Right atrium auricular region (tissue), 2 donors: Measurements from ENCODE around the gene PLP1. TPM values are rescaled to one million over a fixed set of nuclear protein-coding genes. Genes with fewer than 3 reads are reported as not detected.

Source experiments
- DNase-seq: peaks from one replicate; pipeline ENCODE4 v3.0.0-alpha.2; 2019; ENCODE audit warnings: low spot score
- H3K27ac ChIP-seq, 2 donors: fragments of 200-600 bp; sonication (generic); 1 replicate in 1 of 2; 2 replicates in 1 of 2; pipeline ENCODE4 v1.5.1; 2016 to 2019
- H3K27me3 ChIP-seq, 2 donors: fragments of 200-600 bp; sonication (generic); one replicate each; pipeline versions ENCODE4 v1.5.1 to v1.6.0; 2017 to 2019
- H3K36me3 ChIP-seq: fragments of 200-600 bp; sonication (generic); one replicate; pipeline ENCODE4 v1.5.1; 2016
- H3K4me1 ChIP-seq, 2 donors: fragments of 200-600 bp; sonication (generic); one replicate each; pipeline versions ENCODE4 v1.5.1 to v1.6.0; 2017 to 2019
- H3K4me3 ChIP-seq, 2 donors: fragments of 200-600 bp; sonication (generic); 1 replicate in 1 of 2; 2 replicates in 1 of 2; pipeline ENCODE4 v1.5.1; 2017 to 2019; ENCODE audit warnings: mild to moderate bottlenecking in 1 of 2, moderate library complexity in 1 of 2
- H3K9me3 ChIP-seq, 2 donors: fragments of 200-600 bp; sonication (generic); one replicate each; pipeline ENCODE4 v1.5.1; 2019
- total RNA-seq, 2 donors: library from RNA; depleted of rRNA; stranded (reverse); fragments of >200 nt; gene quantifications; one replicate each; pipeline ENCODE4 v1.1.0, GENCODE V29; 2016
- TF ChIP-seq, protein P1 (sequence below), 2 donors: fragments of 200-600 bp; sonication (generic); IDR thresholded peaks; one replicate each; pipeline ENCODE4 v1.5.1; 2019; ENCODE audit warnings: antibody characterized with exemption in 2 of 2

Gene PLP1
- total RNA-seq, 2 donors from 2014 or later = 10.6 to 11.9 TPM

DNA sequence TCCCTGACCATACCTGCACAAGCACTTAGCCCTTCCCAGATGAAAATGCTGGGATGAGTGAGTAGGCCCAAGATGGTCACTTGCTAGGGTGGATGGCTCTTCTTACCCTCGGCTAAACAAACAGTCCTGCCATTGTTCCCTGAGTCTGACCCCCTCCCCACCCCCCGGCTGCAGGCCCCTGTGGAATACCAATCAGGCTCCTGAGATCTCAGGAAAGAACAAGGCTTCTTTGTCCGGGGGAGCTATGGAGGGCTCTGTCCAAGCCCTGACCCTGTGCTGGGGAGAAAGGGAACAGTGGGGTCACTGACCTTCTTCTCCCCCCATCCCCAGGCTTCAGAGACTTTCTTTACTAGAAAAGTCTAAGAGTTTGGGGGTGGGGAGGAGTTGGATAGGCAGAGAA, 6.0 kb downstream of the PLP1 start:
- DNase-seq = no peak
- Histone ChIP-seq H3K9me3 (no peaks in the 10 kb centered on the region), H3K27ac (no peak overlapping the region), H3K4me3 (no peak overlapping the region), H3K4me1 (no peaks in the 10 kb centered on the region), H3K36me3 (no peaks in the 10 kb centered on the region), H3K27me3 (no peaks in the 10 kb centered on the region)
- TF ChIP-seq, protein P1, sequence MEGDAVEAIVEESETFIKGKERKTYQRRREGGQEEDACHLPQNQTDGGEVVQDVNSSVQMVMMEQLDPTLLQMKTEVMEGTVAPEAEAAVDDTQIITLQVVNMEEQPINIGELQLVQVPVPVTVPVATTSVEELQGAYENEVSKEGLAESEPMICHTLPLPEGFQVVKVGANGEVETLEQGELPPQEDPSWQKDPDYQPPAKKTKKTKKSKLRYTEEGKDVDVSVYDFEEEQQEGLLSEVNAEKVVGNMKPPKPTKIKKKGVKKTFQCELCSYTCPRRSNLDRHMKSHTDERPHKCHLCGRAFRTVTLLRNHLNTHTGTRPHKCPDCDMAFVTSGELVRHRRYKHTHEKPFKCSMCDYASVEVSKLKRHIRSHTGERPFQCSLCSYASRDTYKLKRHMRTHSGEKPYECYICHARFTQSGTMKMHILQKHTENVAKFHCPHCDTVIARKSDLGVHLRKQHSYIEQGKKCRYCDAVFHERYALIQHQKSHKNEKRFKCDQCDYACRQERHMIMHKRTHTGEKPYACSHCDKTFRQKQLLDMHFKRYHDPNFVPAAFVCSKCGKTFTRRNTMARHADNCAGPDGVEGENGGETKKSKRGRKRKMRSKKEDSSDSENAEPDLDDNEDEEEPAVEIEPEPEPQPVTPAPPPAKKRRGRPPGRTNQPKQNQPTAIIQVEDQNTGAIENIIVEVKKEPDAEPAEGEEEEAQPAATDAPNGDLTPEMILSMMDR (IDR thresholded peaks at IDR 0.05) = no peak

DNA sequence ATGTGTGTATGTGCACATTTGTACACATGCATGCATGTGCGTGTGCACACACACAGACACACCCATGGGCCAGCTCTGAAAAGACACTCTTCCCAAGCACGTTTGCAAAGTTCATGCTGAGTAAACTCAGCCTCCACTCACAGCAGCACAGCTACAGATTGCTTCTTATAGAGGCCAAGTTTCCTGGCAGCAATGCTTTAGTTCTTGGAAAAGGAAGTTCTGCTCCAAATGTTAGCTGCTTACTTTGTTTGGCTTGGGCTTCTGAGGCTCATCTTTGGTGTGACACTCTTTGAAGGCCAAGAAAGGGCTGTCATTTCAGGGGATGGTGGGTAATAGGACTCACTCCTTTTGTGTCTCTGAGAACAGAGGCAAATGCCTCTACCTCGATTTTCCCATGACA, 6.6 kb downstream of the PLP1 start:
- Histone ChIP-seq H3K27me3 (no peaks in the 10 kb centered on the region), H3K4me3 (no peak overlapping the region), H3K36me3 (no peaks in the 10 kb centered on the region), H3K27ac (no peak overlapping the region), H3K4me1 (no peaks in the 10 kb centered on the region), H3K9me3 (no peaks in the 10 kb centered on the region)
- TF ChIP-seq, protein P1 (IDR thresholded peaks at IDR 0.05) = no peak
- DNase-seq = no peak

GRCh38 chrX:103783971-103784370, 7.3 kb downstream of the PLP1 start:
- Histone ChIP-seq H3K36me3 (no peaks in the 10 kb centered on the region), H3K27ac (no peak overlapping the region), H3K4me3 (no peak overlapping the region), H3K27me3 (no peaks in the 10 kb centered on the region), H3K9me3 (no peaks in the 10 kb centered on the region), H3K4me1 (no peaks in the 10 kb centered on the region)
- TF ChIP-seq, protein P1 (IDR thresholded peaks at IDR 0.05) = no peak
- no peak for DNase-seq

DNA sequence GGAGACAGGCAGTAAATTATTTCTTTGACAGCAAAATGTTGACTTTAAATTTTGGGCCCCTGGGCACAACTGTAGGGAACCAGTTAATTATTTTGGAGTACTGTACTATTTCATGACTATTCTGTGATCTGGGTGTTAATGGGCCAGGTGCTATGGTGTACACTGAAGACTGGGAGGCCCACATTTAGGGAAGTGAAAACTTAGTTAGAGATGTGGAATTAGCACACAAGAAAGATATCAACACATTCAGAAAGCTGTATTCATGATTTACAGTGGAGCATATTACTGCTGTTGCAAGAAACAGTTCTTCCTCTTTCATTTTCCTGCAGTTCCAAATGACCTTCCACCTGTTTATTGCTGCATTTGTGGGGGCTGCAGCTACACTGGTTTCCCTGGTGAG, 12.4 kb downstream of the PLP1 start:
- Histone ChIP-seq H3K27me3 (no peaks in the 10 kb centered on the region), H3K27ac (no peak overlapping the region)
- TF ChIP-seq, protein P1 (IDR thresholded peaks at IDR 0.05) = no peak

DNA sequence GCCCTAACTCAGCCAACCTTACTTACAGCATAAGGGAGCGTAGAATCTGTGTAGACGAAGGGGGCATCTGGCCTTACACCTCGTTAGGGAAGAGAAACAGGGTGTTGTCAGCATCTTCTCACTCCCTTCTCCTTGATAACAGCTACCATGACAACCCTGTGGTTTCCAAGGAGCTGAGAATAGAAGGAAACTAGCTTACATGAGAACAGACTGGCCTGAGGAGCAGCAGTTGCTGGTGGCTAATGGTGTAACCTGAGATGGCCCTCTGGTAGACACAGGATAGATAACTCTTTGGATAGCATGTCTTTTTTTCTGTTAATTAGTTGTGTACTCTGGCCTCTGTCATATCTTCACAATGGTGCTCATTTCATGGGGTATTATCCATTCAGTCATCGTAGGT, 14.6 kb downstream of the PLP1 start:
- H3K27ac ChIP-seq = no peak overlapping the region
- H3K4me3 ChIP-seq = no peak overlapping the region
- TF ChIP-seq, protein P1 (IDR thresholded peaks at IDR 0.05) = no peak
- DNase-seq = no peak
- no peaks in the 10 kb centered on the region for H3K36me3 ChIP-seq
- H3K27me3 ChIP-seq = no peaks in the 10 kb centered on the region
- no peaks in the 10 kb centered on the region for H3K4me1 ChIP-seq
- no peaks in the 10 kb centered on the region for H3K9me3 ChIP-seq

More for the DNA sequence above, 12.4 kb downstream of the PLP1 start:
- Histone ChIP-seq H3K9me3 (no peaks in the 10 kb centered on the region), H3K4me3 (no peak overlapping the region), H3K4me1 (no peaks in the 10 kb centered on the region), H3K36me3 (no peaks in the 10 kb centered on the region)
- DNase-seq = no peak

DNA sequence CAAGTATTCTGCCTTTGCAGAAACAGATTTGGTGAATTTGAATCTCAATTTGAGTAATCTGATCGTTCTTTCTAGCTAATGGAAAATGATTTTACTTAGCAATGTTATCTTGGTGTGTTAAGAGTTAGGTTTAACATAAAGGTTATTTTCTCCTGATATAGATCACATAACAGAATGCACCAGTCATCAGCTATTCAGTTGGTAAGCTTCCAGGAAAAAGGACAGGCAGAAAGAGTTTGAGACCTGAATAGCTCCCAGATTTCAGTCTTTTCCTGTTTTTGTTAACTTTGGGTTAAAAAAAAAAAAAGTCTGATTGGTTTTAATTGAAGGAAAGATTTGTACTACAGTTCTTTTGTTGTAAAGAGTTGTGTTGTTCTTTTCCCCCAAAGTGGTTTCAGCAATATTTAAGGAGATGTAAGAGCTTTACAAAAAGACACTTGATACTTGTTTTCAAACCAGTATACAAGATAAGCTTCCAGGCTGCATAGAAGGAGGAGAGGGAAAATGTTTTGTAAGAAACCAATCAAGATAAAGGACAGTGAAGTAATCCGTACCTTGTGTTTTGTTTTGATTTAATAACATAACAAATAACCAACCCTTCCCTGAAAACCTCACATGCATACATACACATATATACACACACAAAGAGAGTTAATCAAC, 15.3 kb downstream of the PLP1 start:
- no peaks in the 10 kb centered on the region for H3K36me3 ChIP-seq
- no peak for DNase-seq
- no peak overlapping the region for H3K27ac ChIP-seq
- TF ChIP-seq, protein P1 (IDR thresholded peaks at IDR 0.05) = no peak
- no peaks in the 10 kb centered on the region for H3K4me1 ChIP-seq
- H3K27me3 ChIP-seq = no peaks in the 10 kb centered on the region
- no peak overlapping the region for H3K4me3 ChIP-seq
- H3K9me3 ChIP-seq = no peaks in the 10 kb centered on the region
